ENCODE results near the gene CHID1.

GRCh38 chr11:836274-836673 lies 74.3 kb downstream of the CHID1 start:
- TF ChIP-seq KDM1A (IDR thresholded peaks at IDR 0.05; ENCODE audit: borderline replicate concordance, low read length) (no peak), CTCF (IDR thresholded peaks at IDR 0.05; ENCODE audit: control extremely low read depth in 1 of 3, insufficient read depth in 1 of 3, low read depth in 1 of 3, low read length in 3 of 3) (no peak)
